HEK293T (cell line): ENCODE measurements around the gene THSD8.
"Not testable (repeated sequence)": the region's sequence is repeated elsewhere in the genome, so short reads cannot be mapped to it uniquely, and the experiment has no call there.

Source experiments
- CTCF ChIA-PET: fragments of 350-600 bp; formaldehyde crosslinking; extraction: SDS; loops from one replicate; lab custom pipeline; 2021; ENCODE audit warnings: antibody characterized with exemption, inconsistent platforms; lab: Yijun Ruan, JAX
- POLR2A ChIA-PET: fragments of 350-600 bp; formaldehyde crosslinking; extraction: SDS; loops from one replicate; lab custom pipeline; 2020; ENCODE audit warnings: antibody characterized with exemption, inconsistent platforms; lab: Yijun Ruan, JAX
- DNase-seq: peaks from one replicate; pipeline ENCODE4 v3.0.0; 2012; ENCODE audit warnings: mixed read lengths; ENCODE audit errors: extremely low spot score
- ARNT ChIP-seq: fragments of 450-650 bp; IDR thresholded peaks from 2 replicates; pipeline ENCODE4 v1.6.1; 2017; ENCODE audit warnings: mild to moderate bottlenecking
- BHLHE40 ChIP-seq: fragments of 450-650 bp; IDR thresholded peaks from 2 replicates; pipeline ENCODE4 v1.6.1; 2016; ENCODE audit warnings: mild to moderate bottlenecking, moderate library complexity, borderline replicate concordance
- CTBP1 ChIP-seq: fragments of 450-650 bp; IDR thresholded peaks from 2 replicates; pipeline ENCODE4 v1.6.1; 2016; ENCODE audit warnings: borderline replicate concordance
- ELF4 ChIP-seq: fragments of 450-650 bp; IDR thresholded peaks from 2 replicates; pipeline ENCODE4 v1.6.1; 2017; ENCODE audit warnings: antibody characterized with exemption
- FOXA1 ChIP-seq: fragments of 450-650 bp; IDR thresholded peaks from 2 replicates; pipeline ENCODE4 v1.6.1; 2016; ENCODE audit warnings: mild to moderate bottlenecking
- FOXK2 ChIP-seq: fragments of 450-650 bp; IDR thresholded peaks from 2 replicates; pipeline ENCODE4 v1.6.1; 2016; ENCODE audit warnings: mild to moderate bottlenecking
- FOXM1 ChIP-seq: fragments of 450-650 bp; IDR thresholded peaks from 2 replicates; pipeline ENCODE4 v1.6.1; 2017; ENCODE audit warnings: mild to moderate bottlenecking, borderline replicate concordance
- HDGF ChIP-seq: fragments of 450-650 bp; IDR thresholded peaks from 2 replicates; pipeline ENCODE4 v1.6.1; 2017; ENCODE audit warnings: antibody characterized with exemption, borderline replicate concordance
- L3MBTL2 ChIP-seq: fragments of 450-650 bp; conservative IDR thresholded peaks from 2 replicates; pipeline ENCODE4 v1.6.1; 2016; ENCODE audit warnings: mild to moderate bottlenecking
- LEF1 ChIP-seq: fragments of 450-650 bp; IDR thresholded peaks from 2 replicates; pipeline ENCODE4 v1.6.1; 2017; ENCODE audit warnings: mild to moderate bottlenecking, borderline replicate concordance
- NFRKB ChIP-seq: fragments of 450-650 bp; IDR thresholded peaks from 2 replicates; pipeline ENCODE4 v1.6.1; 2016; ENCODE audit warnings: mild to moderate bottlenecking, moderate library complexity
- SP1 ChIP-seq: fragments of 450-650 bp; IDR thresholded peaks from 2 replicates; pipeline ENCODE4 v1.6.1; 2017
- SUZ12 ChIP-seq: fragments of 450-650 bp; IDR thresholded peaks from 2 replicates; pipeline ENCODE4 v1.6.1; 2016; ENCODE audit warnings: mild to moderate bottlenecking
- TARDBP ChIP-seq: fragments of 450-650 bp; IDR thresholded peaks from 2 replicates; pipeline ENCODE4 v1.6.1; 2016
- ZNF384 ChIP-seq: fragments of 450-650 bp; IDR thresholded peaks from 2 replicates; pipeline ENCODE4 v1.6.1; 2016
- TF ChIP-seq, protein P1 (sequence below): fragments of 450-650 bp; IDR thresholded peaks from 2 replicates; pipeline ENCODE4 v1.6.1; 2016

THSD8 gene

DNA sequence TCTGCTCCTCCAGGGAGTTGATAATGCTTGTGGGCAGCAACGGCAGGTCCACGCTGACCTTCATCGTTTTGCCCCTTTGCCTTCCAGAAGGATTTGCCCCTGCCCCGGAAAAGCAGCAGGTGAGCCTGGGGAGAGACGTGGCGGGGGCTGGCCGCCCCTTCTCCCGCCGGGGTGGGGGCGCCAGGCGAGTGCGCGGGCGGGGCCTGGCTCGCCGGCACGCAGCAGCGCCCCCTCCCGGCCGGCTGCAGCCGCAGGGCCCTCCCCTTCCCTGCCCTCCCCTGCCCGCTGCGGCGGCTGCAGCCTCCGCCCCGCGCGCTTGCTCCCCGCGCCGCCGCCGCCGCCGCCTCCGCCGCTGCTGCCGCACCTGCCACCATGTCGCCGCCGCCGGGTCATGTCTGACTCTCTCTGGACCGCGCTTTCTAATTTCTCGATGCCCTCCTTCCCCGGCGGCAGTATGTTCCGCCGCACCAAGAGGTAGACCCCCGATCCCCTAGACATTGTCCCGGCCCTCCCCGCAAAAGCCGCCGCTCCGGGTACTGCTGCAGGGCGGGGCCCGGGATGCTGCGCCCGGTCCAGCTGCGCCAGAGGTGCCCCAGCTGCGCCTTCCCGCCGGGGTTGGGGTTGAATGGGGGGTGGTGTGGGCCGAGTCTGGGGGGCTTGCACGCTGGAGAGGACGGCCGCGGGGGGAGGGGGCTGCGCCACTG is 36.5 kb downstream of the THSD8 start, which contains the start of gene MAST1:
Gene MAST1 (plus strand): TSS at position 334 of the 704 bp plus-strand sequence. CDS start 58 bp downstream, at position 392.
- ChIA-PET CTCF (no interaction called here), POLR2A (no interaction called here)
- TF ChIP-seq HDGF: no peak
- peak; percentile 87 for TF ChIP-seq FOXM1
- DNase-seq: peak; percentile 80

DNA sequence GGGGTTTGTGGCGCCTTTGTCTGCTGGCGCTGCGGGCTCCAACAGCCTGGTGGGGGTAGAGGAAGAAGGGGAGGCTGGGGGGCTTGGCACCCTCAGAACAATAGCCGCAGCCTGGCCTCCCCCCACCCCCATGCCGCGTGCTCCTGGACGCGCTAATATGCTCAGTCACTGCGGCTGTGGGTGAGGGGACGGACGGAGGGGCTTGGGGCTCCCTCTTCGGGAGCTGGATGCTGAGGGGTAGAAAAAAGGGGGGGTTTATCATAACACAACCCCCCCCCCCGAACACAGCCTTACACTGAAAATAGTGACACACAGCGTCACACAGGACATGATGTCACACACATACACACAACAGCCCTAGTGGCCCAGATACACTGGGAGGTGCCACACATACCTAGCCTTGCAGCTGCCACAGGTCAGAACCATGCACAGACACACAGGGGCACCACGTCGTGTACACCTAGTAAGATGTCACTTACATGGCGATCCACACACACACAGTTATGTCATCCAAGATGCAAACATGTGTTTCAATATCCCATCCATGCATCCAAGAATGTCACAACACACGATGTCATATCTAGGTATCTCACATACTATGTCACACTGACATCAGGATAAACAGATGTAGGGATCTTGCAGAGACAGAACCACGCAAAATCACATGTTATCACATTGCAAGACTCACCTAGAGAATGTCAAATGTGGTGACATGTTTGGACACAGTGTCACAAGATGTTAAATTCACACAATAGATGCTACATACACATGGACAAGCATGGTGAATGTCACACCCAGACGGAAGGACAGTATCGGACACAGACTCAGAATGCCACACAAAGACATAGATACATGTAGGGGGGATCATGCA is 37.3 kb downstream of the THSD8 start:
- ChIA-PET POLR2A (no interaction called here), CTCF (no interaction called here)
- TF ChIP-seq L3MBTL2 (peak; percentile 33), FOXA1 (no peak)
- no peak for DNase-seq

DNA sequence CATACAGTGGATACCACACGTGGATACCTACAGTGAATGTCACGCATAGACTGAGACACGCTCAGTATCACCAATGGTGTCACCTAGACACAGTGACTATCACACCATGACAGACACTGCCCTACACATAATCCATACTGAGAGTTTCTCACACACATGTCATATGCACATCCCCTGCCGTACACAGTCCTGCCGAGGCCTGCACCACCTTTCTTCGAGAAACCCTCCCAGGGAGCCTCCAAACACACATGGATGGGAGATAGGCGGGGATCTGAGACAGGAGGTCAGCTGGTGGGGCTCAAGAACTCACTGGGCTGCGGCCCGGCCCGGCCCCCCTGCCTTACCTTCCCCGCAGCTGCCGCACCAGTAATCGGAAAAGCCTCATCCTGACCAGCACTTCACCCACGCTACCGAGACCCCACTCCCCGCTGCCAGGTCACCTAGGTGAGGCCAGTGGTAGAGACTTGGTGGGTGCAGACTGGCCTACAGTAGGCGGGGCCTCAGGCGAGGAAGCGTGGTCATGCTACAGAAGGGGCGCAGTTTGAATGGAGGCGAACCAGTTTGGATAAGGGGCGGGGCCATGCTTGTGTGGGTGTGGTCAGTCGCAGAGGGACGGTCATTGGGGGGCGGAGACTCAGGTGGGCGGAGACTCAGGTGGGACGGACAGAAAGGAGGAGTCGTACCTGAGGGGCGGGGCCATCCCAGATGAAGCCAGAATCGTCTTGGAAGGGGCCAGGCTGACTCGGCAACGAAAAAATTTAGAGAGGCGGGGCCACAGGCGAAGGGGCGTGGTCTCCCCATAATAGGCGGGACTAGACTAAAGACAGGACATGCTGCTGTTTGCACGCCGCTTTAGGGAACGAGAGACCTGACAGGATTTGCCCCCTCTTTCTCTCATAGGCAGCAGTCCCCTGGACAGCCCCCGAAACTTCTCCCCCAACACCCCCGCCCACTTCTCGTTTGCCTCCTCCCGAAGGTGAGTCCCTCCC is 38.5 kb downstream of the THSD8 start:
- ChIA-PET CTCF (no interaction called here), POLR2A (no interaction called here)
- TF ChIP-seq ARNT: no peak
- TF ChIP-seq HDGF: peak; percentile 54; the same call in 1 of the 2 replicates
- no peak for TF ChIP-seq FOXA1
- no peak for TF ChIP-seq ZNF384
- DNase-seq: peak; percentile 95

DNA sequence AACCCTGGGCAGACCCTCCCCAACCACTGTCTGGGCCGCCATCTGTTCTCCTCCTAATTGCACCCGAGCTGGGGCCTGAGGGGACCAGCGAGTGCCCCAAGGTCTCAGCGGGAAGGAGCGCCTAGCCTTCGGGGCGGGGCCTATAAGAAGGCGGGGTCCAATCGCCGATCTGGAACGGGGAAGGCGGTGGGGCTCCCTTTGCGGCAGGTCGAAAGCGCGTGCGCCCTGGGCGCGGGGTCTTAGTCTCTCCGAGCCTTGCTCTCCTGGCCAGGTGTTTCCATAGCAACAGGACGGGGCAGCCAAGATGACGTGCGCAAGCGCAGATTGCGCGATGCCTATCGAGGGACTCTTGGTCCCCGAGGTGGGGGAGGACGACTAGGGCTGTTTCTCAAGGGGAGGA is 39.2 kb downstream of the THSD8 start:
- peak; percentile 49 for DNase-seq
- ChIA-PET POLR2A (interaction anchor here (1.0 kb wide), 1 partner anchor 35 kb away, joined by 3 read pairs; the partner anchor contains the start of gene RNASEH2A), CTCF (no interaction called here)
- TF ChIP-seq FOXA1 (no peak), ZNF384 (no peak)

DNA sequence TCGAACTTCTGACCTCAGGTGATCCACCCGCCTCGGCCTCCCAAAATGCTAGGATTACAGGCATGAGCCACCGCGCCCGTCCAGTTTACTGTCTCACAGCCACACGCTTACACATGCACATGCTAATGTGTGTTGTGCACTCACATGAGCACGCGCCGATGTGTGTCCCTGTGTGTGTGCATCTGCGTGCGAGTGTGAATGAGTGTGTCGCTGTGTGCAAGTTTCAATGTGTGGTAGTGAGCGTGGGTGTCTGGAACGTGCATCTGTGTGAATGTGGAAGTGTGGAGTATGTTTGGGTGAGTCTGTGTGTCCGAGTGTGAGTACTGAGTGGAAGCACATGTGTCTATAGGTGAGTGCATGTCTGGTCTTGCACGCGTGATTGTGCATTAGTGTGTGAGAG is 40.6 kb downstream of the THSD8 start:
- CTCF ChIA-PET: no interaction called here
- POLR2A ChIA-PET: no interaction called here
- no peak for DNase-seq
- no peak for TF ChIP-seq ARNT
- TF ChIP-seq CTBP1: no peak
- no peak for TF ChIP-seq ELF4
- TF ChIP-seq FOXK2: no peak
- no peak for TF ChIP-seq NFRKB
- TF ChIP-seq BHLHE40: no peak
- TF ChIP-seq SP1: no peak
- no peak for TF ChIP-seq ZNF384
- TF ChIP-seq LEF1: no peak
- no peak for TF ChIP-seq TARDBP
- TF ChIP-seq FOXA1: no peak
- no peak for TF ChIP-seq SUZ12

DNA sequence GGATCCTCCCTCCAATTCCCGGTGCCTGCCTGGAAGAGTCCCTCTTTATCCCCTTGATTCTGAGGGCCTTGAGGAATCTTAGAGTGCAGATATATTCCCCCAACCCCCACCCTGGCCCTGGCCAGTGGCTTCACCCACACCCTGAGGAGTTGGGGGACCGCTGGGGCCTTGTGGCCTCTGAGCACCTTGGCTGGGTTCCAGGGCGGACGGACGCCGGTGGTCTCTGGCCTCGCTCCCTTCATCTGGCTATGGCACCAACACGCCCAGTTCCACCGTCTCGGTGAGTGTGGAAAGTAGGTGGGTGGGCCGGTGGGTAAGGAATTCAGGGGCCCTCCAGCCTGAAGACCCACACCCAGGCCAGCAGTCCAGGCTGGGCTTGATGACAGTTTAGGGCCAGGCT is 41.5 kb downstream of the THSD8 start:
- ChIA-PET POLR2A (no interaction called here), CTCF (no interaction called here)
- TF ChIP-seq TARDBP (no peak), HDGF (no peak), LEF1 (no peak), ZNF384 (no peak), CTBP1 (no peak), BHLHE40 (no peak), FOXA1 (no peak), ARNT (no peak), SUZ12 (no peak), FOXK2 (no peak), L3MBTL2 (no peak), NFRKB (no peak), FOXM1 (no peak), SP1 (no peak)
- TF ChIP-seq, protein P1, sequence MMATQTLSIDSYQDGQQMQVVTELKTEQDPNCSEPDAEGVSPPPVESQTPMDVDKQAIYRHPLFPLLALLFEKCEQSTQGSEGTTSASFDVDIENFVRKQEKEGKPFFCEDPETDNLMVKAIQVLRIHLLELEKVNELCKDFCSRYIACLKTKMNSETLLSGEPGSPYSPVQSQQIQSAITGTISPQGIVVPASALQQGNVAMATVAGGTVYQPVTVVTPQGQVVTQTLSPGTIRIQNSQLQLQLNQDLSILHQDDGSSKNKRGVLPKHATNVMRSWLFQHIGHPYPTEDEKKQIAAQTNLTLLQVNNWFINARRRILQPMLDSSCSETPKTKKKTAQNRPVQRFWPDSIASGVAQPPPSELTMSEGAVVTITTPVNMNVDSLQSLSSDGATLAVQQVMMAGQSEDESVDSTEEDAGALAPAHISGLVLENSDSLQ: no peak
- no peak for DNase-seq

DNA sequence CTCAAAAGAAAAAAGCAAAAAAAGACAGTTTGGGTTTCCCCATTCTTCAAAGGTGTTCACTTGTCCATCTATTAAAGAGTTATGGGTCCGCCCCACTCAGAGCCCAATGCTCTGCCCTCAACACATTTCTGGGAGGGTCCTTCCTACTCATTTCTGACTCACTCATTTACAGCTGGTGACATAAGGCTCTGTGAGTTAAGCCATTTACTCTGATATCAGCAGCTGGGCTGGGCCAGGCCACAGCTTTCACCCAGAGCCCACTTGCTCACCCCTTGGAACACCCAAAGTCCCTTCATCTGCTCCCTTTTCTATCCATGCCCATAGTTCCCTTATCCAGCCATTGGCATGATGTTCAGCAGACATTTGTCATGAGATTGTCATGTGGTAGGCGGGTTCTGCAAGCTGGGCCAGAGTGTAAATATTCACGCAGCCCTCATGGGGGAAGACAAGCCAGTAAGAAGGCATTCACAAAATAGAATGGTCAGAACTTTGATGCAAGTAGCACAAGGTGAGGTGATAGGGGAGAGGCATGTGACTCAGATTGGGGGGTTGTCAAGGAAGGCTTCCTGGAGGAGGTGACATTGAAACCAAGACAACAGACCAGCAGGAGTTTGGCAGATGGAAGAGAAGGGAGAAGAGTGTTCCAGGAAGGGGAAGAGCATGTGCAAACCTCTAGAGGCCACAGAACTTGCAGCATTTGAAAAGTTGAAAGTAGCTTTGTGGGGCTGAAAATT is 42.3 kb downstream of the THSD8 start:
- ChIA-PET CTCF (no interaction called here), POLR2A (no interaction called here)
- DNase-seq: no peak
- no peak for TF ChIP-seq HDGF
- TF ChIP-seq SUZ12: no peak
- no peak for TF ChIP-seq NFRKB
- TF ChIP-seq CTBP1: no peak
- TF ChIP-seq SP1: no peak
- no peak for TF ChIP-seq ARNT

DNA sequence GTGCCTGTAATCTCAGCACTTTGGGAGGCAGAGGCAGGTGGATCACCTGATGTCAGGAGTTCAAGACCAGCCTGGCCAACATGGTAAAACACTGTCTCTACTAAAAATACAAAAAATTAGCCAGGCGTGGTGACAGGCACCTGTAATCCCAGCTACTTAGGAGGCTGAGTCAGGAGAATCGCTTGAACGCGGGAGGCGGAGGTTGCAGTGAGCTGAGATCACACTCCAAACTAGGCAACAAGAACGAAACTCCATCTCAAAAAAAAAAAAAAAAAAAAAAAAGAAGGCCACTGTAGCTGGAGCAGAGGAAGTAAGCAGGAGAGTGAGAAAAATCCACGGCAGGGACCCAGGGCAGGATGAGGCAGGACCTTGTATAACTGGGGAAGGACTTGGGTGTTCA is 44.7 kb downstream of the THSD8 start:
- POLR2A ChIA-PET: interaction anchor here (1.5 to 1.6 kb wide), 2 partner anchors 41 to 80 kb away, joined by 3 to 4 read pairs; partner anchors contain the start of gene RNASEH2A
- not testable (repeated sequence) for DNase-seq
- CTCF ChIA-PET: interaction anchor here (0.7 to 2.3 kb wide), 7 partner anchors 10 to 86 kb away, joined by 3 to 15 read pairs (median 3); partner anchors contain the start of gene RTBDN
